GM12872 (cell line): ENCODE results near the gene DNM3.

Experiments used
- TF ChIP-seq, protein P1 (sequence below): IDR thresholded peaks from 3 replicates; pipeline ENCODE4 v1.5.1; 2011; ENCODE audit warnings: low read depth, mild to moderate bottlenecking, low read length, moderate library complexity; ENCODE audit not compliant: insufficient read depth

The DNM3 gene

DNA sequence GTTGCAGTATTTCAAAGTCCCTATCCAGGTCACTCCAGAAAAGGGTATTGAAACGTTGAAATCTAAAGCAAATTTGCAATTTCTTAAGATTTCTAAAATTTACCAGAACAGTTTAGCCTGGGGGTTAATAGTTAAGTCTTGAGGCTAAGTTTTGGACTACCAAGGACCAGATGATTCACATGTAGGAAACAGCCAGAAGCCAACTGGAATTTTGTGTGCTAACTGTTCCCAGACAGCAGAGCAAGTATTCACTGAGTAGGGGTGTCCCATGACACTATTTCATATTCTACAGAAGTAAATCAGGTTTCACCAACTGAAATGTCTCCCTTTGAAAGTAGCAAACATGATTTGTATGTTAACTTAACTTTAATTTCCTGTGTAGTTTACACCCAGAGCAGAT lies 567.7 kb downstream of the DNM3 start:
- TF ChIP-seq, protein P1, sequence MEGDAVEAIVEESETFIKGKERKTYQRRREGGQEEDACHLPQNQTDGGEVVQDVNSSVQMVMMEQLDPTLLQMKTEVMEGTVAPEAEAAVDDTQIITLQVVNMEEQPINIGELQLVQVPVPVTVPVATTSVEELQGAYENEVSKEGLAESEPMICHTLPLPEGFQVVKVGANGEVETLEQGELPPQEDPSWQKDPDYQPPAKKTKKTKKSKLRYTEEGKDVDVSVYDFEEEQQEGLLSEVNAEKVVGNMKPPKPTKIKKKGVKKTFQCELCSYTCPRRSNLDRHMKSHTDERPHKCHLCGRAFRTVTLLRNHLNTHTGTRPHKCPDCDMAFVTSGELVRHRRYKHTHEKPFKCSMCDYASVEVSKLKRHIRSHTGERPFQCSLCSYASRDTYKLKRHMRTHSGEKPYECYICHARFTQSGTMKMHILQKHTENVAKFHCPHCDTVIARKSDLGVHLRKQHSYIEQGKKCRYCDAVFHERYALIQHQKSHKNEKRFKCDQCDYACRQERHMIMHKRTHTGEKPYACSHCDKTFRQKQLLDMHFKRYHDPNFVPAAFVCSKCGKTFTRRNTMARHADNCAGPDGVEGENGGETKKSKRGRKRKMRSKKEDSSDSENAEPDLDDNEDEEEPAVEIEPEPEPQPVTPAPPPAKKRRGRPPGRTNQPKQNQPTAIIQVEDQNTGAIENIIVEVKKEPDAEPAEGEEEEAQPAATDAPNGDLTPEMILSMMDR = no peak

DNA sequence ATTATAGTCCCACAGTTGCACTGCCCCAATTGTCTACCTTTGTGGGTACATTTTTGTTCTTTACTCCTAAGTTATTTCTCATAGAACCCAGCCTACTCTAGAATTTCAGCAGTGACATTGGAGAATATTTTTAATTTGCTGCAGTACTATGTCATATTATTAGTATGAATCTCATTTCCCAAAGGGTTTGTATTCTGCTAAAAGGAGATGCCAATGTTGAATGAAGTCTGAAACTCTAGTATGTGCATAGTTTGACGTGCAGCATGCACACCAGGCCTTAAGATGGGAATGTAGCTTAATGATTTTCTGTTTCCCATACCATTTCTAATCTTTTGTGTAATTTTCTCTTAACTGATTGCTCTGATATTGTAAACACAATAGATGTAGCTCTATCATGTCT lies 568.7 kb downstream of the DNM3 start:
- TF ChIP-seq, protein P1 = no peak

DNA sequence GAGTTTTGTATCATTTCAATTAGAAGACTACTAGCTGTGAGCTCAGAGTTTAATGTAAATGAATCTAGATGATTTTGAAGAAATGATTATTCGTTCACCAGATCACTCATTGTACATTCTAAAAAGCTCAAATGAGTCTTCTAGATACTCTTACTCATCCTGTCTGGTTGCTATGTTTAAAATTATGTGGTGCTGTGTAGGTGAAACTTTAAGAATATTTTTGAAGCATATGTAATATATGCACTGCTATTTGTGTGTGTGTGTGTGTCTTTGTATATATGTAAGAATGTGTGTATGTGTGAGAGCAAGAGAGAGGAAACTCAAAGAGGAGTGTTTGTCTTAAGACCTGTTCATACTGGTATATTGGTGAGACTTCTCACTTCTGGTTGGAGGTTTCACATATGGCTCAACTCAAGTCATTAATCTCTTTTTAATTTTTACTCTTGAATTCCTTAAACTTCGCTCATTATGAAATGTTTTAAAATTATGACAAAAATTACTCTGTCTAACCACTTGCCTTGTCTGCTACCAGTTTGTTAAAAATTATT lies 570.6 kb downstream of the DNM3 start:
- TF ChIP-seq, protein P1 = no peak

DNA sequence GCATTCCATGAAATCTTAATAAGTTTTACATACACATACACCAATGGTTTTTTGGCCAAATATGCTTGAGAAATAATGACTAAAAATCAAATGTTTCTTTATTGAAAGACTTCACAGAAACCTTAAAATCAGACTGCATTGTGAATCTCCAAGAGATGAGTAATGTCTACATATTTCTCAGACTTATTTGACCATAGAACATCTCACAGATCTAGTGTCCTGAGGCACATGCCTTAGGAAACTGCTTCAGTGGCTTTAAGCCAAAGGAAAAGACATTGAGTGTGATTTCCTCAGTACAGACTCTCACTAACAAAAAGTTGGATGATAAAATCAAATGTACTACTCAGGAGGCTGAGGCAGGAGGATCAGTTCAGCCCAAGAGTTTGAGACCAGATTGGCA lies 573.0 kb downstream of the DNM3 start:
- TF ChIP-seq, protein P1 = no peak

DNA sequence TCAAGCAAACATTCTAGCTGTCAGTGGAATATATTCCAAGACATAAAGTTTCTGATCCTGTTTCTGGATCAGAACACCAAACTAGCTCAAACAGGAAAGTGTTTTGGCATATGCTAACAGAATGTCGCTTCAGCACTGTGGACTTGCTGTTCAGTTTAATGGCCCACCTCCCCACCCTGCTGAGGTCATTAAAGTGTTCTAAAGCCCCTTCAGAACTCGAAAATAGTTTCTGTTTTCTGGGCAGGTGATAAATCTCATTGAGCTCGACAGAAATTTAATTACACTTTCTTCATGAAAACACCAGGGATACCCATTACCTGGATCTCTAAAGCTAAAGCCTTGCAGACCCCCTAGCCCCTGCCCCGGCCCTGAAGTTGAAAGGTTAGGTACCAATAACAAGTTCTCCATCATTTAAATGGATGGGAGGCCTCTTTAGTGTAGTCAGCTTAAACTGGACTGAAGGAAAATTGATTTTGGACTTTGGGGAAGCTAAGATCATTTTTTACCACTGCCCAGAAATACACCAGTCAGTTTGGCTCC lies 575.3 kb downstream of the DNM3 start:
- TF ChIP-seq, protein P1 = no peak

DNA sequence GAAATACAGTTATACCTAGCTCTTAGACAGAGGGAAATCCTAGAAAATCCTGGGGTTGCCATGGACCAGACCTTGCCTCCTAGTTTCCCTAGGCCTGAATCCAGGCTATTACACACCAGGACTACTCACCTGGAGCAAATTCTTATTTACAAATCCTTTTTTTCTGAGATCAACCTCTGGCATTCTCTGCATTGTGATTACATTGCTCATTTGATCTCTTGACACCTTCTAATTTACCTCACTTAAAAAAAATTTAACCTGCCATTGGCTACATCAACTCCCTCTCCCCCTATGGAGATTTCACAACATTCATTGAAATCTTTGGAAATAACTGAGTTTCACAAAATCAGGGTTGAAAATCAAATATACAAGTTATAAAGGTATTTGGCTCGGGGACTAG lies 576.3 kb downstream of the DNM3 start:
- TF ChIP-seq, protein P1 = no peak

DNA sequence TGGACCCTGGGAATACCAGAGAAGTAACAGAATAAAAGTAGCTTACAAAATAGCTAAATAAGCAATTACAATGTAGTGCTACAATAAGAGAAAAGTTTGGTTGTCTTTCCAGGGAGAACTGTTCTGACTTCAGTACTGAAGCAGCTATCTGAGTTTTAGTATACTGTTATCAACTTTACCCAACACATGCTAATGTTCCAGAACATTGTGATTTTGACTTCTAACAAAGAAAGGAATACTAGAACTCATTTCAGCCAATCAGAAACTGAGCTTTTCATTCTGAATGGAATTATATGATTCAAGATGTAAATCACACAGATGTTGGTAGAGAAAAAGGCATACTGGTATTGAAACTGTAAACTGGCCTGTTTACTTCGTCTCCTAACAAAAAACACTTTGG lies 579.1 kb downstream of the DNM3 start, which contains the start of gene C1orf105:
Gene C1orf105, plus strand, starts transcription at position 301 of the 400 bp plus-strand sequence. CDS start 201 bp downstream, outside the sequence.
- TF ChIP-seq, protein P1 = no peak
